AG10803 (cell line): ENCODE results near the gene ST8SIA3.

Experiments
- DNase-seq: peaks from one replicate; pipeline ENCODE4 v3.0.0; 2010; ENCODE audit warnings: low read depth
- H3K4me3 ChIP-seq: 2 replicates; pipeline ENCODE4 v1.5.1; 2011; ENCODE audit warnings: mild to moderate bottlenecking, low read length, control low read depth
- CTCF ChIP-seq: conservative IDR thresholded peaks from 2 replicates; pipeline ENCODE4 v1.5.1; 2011; ENCODE audit warnings: mild to moderate bottlenecking, low read length, control low read depth, inconsistent platforms

Gene ST8SIA3

GRCh38 chr18:57352271-57352701, at the start of gene ST8SIA3:
TSS of gene ST8SIA3 (plus strand) at chr18:57352557. CDS start at chr18:57352847, 290 bp downstream.
- no peak within 1 kb of the TSS for H3K4me3 ChIP-seq
- DNase-seq: no peak
- no peak for TF ChIP-seq CTCF

GRCh38 chr18:57311472-57311871, 40.9 kb upstream of the ST8SIA3 start:
- TF ChIP-seq CTCF: no peak
- no peak for DNase-seq
- H3K4me3 ChIP-seq: no peak overlapping the region

GRCh38 chr18:57312346-57313144, 39.8 kb upstream of the ST8SIA3 start:
- H3K4me3 ChIP-seq: no peak overlapping the region
- TF ChIP-seq CTCF: no peak
- no peak for DNase-seq

- no peak for TF ChIP-seq CTCF
- no peak for DNase-seq
- H3K4me3 ChIP-seq: no peak overlapping the region
These were observed 31.8 kb upstream of the ST8SIA3 start for GRCh38 chr18:57320603-57321002.

GRCh38 chr18:57325491-57326166, 26.7 kb upstream of the ST8SIA3 start:
- DNase-seq: no peak
- TF ChIP-seq CTCF: no peak
- no peak overlapping the region for H3K4me3 ChIP-seq

- TF ChIP-seq CTCF: no peak
- DNase-seq: no peak
These were observed 25.5 kb upstream of the ST8SIA3 start for GRCh38 chr18:57326718-57327323.

GRCh38 chr18:57328665-57329064, 23.7 kb upstream of the ST8SIA3 start:
- TF ChIP-seq CTCF: no peak
- no peak for DNase-seq
- H3K4me3 ChIP-seq: no peak overlapping the region

More at GRCh38 chr18:57326718-57327323, 25.5 kb upstream of the ST8SIA3 start:
- H3K4me3 ChIP-seq: no peak overlapping the region
